Measurements from ENCODE around the gene CTBP2. TPM values are rescaled to one million over a fixed set of nuclear protein-coding genes. Genes with fewer than 3 reads are reported as not detected.

Gene CTBP2
- total RNA-seq, 6 experiments from 2014 or later: 70.6 to 86.9 (median 78.8) TPM

DNA sequence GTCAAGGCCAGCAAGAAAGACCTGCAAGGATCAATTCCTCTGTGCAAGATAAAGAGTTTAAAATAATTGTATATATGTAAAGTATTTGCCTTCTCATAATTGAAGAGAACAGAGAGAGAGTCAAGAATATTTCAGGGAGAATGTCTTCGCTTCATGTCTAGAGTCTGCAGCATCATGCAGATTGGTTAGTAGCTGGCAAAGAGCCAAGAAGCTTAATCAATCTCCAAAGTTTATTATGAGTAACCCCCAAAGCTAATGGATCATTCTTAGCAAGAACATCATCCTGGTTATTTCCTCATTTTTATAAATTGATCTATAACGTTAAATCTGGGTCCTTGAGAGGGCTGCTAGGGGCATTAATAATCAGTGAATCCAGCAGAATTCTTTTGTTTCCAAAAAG lies 38.9 kb upstream of the CTBP2 start:
- H3K4me3 Mint-ChIP-seq: no peak overlapping the region
- no peaks in the 10 kb centered on the region for H3K36me3 Mint-ChIP-seq (ENCODE audit: low read depth)
- no peaks in the 10 kb centered on the region for H3K9me3 Mint-ChIP-seq
- DNase-seq: no peak
- TF ChIP-seq CTCF (IDR thresholded peaks at IDR 0.05): no peak
- peaks cover 18% of the 10 kb centered on the region for H3K27me3 Mint-ChIP-seq (ENCODE audit: insufficient read depth)
- peaks cover 11% of the 10 kb centered on the region for H3K4me1 Mint-ChIP-seq (ENCODE audit: low read depth)
- H3K27ac Mint-ChIP-seq: no peak overlapping the region

DNA sequence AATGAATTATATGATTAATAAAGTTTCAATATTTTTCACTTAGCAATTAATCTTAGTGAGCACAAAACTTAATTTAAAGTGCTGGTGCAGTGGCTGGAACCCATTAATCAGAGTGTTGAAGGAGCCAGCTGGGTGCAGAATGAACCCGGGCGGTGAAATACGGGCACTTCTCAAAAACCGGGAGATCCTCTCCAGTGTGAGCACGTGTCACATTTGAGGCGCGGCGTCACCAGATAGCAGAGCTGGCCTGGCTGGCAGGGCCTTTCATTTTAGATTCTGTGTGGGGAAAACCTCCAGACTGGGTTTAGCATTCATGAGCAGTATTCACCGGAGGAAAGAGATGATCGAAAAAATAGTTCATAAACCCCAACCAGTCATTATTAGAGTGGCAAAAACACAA lies 34.5 kb upstream of the CTBP2 start:
- H3K4me1 Mint-ChIP-seq (ENCODE audit: low read depth): no peaks in the 10 kb centered on the region
- H3K36me3 Mint-ChIP-seq (ENCODE audit: low read depth): no peaks in the 10 kb centered on the region
- no peak for TF ChIP-seq CTCF (IDR thresholded peaks at IDR 0.05)
- H3K9me3 Mint-ChIP-seq: no peaks in the 10 kb centered on the region
- DNase-seq: no peak
- no peak overlapping the region for H3K27ac Mint-ChIP-seq
- H3K27me3 Mint-ChIP-seq (ENCODE audit: insufficient read depth): peaks cover 14% of the 10 kb centered on the region
- no peak overlapping the region for H3K4me3 Mint-ChIP-seq

GRCh38 chr10:125193306-125193877 lies 33.0 kb upstream of the CTBP2 start:
- no peak for DNase-seq
- no peak for TF ChIP-seq CTCF (IDR thresholded peaks at IDR 0.05)
- Mint-ChIP-seq H3K4me3 (no peak overlapping the region), H3K27ac (no peak overlapping the region), H3K4me1 (ENCODE audit: low read depth) (no peaks in the 10 kb centered on the region), H3K9me3 (no peaks in the 10 kb centered on the region), H3K27me3 (ENCODE audit: insufficient read depth) (peaks cover 22% of the 10 kb centered on the region), H3K36me3 (ENCODE audit: low read depth) (no peaks in the 10 kb centered on the region)

GRCh38 chr10:125192620-125193019 lies 32.3 kb upstream of the CTBP2 start:
- TF ChIP-seq CTCF (IDR thresholded peaks at IDR 0.05): no peak
- Mint-ChIP-seq H3K4me1 (ENCODE audit: low read depth) (no peaks in the 10 kb centered on the region), H3K27ac (no peak overlapping the region), H3K9me3 (no peaks in the 10 kb centered on the region), H3K27me3 (ENCODE audit: insufficient read depth) (peaks cover 24% of the 10 kb centered on the region), H3K36me3 (ENCODE audit: low read depth) (no peaks in the 10 kb centered on the region), H3K4me3 (no peak overlapping the region)
- DNase-seq: no peak

- no peak for DNase-seq
- Mint-ChIP-seq H3K27ac (no peak overlapping the region), H3K4me1 (ENCODE audit: low read depth) (no peaks in the 10 kb centered on the region), H3K36me3 (ENCODE audit: low read depth) (no peaks in the 10 kb centered on the region), H3K27me3 (ENCODE audit: insufficient read depth) (peaks cover 24% of the 10 kb centered on the region), H3K9me3 (no peaks in the 10 kb centered on the region), H3K4me3 (no peak overlapping the region)
- TF ChIP-seq CTCF (IDR thresholded peaks at IDR 0.05): no peak
These were observed 31.6 kb upstream of the CTBP2 start for GRCh38 chr10:125192005-125192404.

GRCh38 chr10:125190946-125191345 lies 30.6 kb upstream of the CTBP2 start:
- no peak for DNase-seq
- Mint-ChIP-seq H3K4me1 (ENCODE audit: low read depth) (no peaks in the 10 kb centered on the region), H3K9me3 (no peaks in the 10 kb centered on the region), H3K27me3 (ENCODE audit: insufficient read depth) (peaks cover 30% of the 10 kb centered on the region), H3K27ac (no peak overlapping the region), H3K4me3 (no peak overlapping the region), H3K36me3 (ENCODE audit: low read depth) (no peaks in the 10 kb centered on the region)
- no peak for TF ChIP-seq CTCF (IDR thresholded peaks at IDR 0.05)
